ENCODE data around the gene GALNT18.
"Not testable (repeated sequence)": the region's sequence is repeated elsewhere in the genome, so short reads cannot be mapped to it uniquely, and the experiment has no call there.

Gene GALNT18

GRCh38 chr11:11383995-11384394, 237.8 kb downstream of the GALNT18 start:
- DNase-seq (ENCODE audit: low spot score) = no peak

GRCh38 chr11:11382858-11383532, 238.8 kb downstream of the GALNT18 start:
- no peak for DNase-seq (ENCODE audit: low spot score)

- DNase-seq (ENCODE audit: low spot score) = no peak
Measured at GRCh38 chr11:11381471-11382105, 240.2 kb downstream of the GALNT18 start.

DNA sequence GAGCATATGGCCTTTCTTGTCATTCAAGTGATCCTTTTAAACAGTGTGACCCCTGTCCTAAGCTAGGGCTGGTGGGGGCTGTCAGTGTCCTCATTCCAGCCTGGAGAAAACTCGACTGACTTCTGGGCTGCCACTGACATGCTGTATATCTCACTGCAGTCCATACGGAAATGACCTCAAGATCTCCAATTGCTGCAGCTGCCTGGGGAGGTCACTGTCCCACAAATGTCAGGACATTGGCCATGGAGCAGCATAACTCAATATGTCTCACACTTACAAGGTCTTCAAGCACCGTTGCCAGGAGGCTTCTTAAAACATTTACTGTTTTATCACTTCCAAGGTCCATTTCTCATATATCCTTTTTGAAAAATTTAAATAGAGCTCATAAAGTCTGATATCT, 240.9 kb downstream of the GALNT18 start:
- no peak for DNase-seq (ENCODE audit: low spot score)

- DNase-seq (ENCODE audit: low spot score) = no peak
Measured at GRCh38 chr11:11380340-11380739, 241.5 kb downstream of the GALNT18 start.

GRCh38 chr11:11379661-11380060, 242.1 kb downstream of the GALNT18 start:
- DNase-seq (ENCODE audit: low spot score) = no peak

DNA sequence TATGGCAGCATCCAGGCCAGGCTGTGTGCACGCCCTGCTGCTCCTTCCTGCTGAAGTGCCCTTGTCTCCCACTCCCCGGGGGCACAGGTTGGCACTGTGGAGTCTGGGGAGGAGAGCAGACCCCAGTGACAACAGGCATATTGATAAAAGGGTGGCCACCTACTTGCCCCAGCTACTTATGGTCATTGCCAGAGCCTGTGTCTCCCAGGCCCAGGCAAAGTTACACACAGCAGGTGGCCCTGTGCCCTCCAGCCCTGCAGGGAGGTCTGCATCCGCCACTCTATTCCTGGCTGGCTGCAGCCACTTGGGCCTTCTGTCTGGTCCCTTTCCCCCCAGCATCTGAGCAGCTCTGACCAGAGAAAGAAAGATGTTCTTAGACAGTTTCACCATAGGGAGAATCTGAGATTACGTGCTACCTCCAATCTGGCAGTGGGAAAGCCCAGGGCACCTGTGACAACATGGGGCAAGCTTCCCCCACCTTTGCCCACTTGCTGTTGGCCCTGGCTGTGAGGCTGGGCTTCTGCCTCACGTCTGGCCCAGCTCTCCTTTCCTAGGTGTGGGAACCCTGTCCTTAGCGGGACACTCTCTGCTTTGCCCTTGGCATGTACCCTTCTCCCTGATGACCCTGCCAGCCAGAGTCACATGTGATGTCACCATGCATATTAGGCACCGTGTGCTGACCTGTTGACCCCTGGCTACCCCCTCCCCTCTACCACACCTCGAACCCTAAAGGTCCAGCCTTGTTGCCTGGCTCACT, 243.4 kb downstream of the GALNT18 start:
- no peak for DNase-seq (ENCODE audit: low spot score)

DNA sequence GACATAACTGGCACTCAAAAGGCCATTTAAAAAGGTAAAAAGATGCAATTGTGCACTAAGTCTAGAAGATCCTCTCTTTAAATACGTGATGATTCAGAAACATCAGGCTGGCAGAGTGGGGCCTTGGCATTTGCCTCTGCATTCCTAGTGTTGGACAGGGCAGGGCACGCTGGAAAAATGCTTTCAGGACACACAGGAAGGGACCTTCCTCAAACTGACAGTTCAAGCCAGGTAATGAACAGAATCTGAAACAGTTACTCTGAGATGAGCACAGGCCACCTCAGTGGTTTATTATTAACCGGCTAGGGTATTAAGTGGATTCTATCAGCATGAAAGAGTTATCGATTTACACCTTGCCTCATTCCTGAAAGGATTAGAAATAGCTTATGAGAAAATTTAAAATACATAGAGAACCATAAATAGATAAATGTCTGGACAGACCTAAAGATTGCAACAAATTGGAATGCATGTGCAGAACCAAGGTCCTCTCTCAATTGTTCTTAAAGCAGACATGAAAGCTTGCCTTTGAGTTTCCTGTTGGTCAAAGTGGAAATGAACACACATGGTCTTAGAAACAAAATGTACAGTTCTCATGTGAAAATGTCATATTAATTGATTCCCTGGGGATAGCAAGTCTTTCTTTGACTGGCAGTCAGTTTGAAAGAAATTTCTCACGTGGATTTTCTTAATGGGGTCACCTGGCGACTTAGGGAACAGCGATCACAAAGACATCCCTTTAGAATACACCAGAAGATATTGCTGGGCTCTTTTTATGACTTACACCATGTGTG, 247.3 kb downstream of the GALNT18 start:
- no peak for DNase-seq (ENCODE audit: low spot score)

GRCh38 chr11:11373934-11374333, 247.9 kb downstream of the GALNT18 start:
- DNase-seq (ENCODE audit: low spot score) = no peak

GRCh38 chr11:11372461-11372860, 249.3 kb downstream of the GALNT18 start:
- DNase-seq (ENCODE audit: low spot score) = no peak

DNA sequence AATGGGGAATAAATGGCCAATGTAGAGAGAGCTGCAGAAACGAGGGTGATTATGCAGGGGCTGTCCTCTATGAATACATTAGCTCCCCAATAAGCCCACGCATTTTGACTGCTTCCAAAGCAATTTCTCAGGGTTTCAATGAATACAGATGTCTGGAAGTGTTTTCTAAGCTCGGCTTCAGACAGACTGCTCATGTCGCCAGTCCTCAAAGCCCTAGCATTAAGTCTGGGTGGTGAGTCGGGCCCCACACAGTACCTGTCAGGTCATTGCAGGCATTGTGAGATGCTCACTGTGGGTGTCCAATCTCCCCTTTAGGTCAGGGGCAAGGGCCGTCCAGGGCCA, 250.9 kb downstream of the GALNT18 start:
- no peak for DNase-seq (ENCODE audit: low spot score)

DNA sequence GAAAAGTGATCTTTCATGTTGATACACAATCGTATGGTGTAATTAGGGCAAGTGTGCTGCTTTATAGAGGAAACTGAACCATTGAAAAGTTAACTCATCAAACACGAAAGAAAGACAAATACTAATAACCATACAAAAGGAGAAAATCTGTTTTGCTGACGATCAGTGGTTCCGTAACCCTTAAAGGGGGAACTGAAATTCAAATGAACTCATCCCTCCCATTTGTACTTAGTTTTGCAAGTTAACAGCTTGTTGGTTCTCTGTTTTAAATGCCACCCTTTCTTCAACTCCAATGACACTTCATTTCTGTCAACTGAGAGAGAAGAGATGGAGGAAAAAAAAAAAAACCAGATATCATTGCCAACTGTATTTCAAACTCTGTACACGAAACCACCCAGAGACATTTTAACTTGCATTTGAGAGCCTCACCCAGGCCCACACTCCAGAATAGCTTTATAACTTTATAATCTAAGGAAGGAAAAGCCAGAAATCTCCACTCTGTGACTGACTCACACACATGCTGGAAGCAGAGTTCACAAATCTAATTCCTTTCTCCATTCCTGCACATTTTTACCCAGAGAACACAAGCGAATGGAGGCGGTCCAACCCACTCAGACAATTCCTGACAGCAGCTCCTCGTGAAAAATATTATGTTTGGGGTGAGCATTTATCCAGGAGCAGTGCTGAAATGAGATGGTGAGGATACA, 251.4 kb downstream of the GALNT18 start:
- no peak for DNase-seq (ENCODE audit: low spot score)

- DNase-seq (ENCODE audit: low spot score) = peak; percentile 8
Measured at GRCh38 chr11:11366793-11367192, 255.0 kb downstream of the GALNT18 start.

DNA sequence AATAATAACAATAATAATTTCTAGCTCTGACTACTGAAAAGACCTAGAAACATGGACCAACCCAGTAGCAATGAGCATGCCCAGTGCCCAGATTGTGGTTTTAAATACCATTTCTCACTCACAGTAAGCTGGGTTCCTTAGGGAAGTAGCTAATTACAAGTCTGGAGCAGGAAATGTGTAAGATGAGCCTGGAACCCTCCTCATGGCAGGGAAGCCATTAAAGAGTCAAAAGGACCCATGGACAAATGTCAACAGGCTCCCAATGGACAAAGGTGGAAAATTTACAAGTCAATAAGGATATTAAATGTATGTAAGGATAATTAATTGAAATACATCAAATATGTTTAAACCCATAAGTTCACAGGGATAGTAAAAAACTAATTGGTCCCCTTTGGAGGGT, 258.1 kb downstream of the GALNT18 start:
- DNase-seq (ENCODE audit: low spot score) = no peak

- no peak for DNase-seq (ENCODE audit: low spot score)
Measured at GRCh38 chr11:11359611-11360010, 262.2 kb downstream of the GALNT18 start.

GRCh38 chr11:11356842-11357241, 265.0 kb downstream of the GALNT18 start:
- DNase-seq (ENCODE audit: low spot score) = no peak

DNA sequence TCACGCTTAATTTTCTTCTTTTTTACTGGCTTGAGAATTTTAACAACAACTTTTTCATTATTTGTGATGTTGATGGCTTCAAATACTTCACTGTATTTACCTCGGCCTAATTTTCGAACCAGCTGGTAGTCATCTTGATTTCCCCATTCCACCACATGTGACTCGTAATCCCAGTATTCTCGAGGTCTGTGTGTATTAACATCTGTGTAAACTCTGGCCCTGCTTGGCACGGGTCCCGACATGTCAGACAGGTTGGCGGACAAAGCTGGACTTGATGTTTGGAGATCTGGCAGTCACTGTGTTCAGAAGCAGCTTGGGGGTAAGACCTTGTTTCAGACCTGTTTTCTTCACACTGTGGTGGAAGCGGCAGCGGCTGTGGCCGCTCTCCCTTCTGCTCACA, 268.9 kb downstream of the GALNT18 start, which contains the start of gene CSNK2A3:
Gene CSNK2A3, minus strand, starts transcription at position 373 of the 400 bp plus-strand sequence. Its CDS starts 131 bp downstream, at position 242.
- not testable (repeated sequence) for DNase-seq (ENCODE audit: low spot score)

DNA sequence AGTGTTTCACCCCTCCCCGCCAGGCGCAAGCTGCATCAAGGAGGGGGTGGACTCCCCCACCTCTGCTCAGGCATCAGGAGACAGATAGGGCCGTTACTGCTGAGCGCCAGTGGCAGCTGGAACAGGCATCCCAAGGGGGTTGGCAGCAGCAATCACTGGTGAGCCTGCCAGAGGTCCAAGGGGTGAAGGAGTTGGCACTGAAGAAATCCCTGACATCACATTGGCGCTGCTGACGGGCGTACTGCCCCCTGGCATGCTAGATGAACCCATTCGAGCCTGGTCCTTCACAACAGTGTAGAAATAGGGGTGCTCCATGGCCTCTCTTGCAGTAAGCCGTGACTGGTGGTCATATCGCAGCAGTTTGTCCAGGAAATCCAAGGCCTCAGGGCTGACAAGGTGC, 270.0 kb downstream of the GALNT18 start:
- not testable (repeated sequence) for DNase-seq (ENCODE audit: low spot score)

DNA sequence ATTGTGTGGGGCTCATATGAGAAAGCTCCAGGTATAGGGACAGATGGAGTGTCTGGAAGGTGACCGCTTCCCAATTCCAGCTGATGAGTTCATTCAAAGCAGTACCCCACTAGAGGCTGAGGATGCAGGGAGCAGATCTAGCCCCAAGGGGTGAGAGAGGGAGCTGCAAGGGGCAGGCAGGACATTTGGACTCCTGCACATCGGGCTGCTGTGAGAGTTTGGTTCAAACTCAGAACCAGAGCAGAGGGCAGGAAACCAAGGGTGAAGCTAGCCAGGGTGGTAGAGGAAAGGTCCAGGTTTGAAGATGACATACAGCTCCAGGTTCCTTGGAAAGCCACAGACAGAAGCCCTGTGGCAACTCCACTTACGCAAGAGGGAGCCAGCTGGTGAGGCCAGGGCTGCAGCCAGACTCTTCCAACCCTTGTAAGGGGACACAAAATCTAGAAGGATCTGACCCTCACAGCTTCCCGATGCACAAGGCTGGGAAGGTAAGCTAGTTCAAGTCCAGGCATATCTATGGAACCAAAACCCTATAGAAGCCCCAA, 270.7 kb downstream of the GALNT18 start:
- no peak for DNase-seq (ENCODE audit: low spot score)

GRCh38 chr11:11349870-11350337, 271.9 kb downstream of the GALNT18 start:
- DNase-seq (ENCODE audit: low spot score) = no peak

GRCh38 chr11:11349106-11349825, 272.5 kb downstream of the GALNT18 start:
- no peak for DNase-seq (ENCODE audit: low spot score)
